Measurements from ENCODE around the gene CBLB. TPM values are rescaled to one million over a fixed set of nuclear protein-coding genes. Genes with fewer than 3 reads are reported as not detected.

CBLB gene
- total and polyA plus RNA-seq, 4 experiments from 2014 or later, result 17.0 to 106 (median 66.6) TPM

DNA sequence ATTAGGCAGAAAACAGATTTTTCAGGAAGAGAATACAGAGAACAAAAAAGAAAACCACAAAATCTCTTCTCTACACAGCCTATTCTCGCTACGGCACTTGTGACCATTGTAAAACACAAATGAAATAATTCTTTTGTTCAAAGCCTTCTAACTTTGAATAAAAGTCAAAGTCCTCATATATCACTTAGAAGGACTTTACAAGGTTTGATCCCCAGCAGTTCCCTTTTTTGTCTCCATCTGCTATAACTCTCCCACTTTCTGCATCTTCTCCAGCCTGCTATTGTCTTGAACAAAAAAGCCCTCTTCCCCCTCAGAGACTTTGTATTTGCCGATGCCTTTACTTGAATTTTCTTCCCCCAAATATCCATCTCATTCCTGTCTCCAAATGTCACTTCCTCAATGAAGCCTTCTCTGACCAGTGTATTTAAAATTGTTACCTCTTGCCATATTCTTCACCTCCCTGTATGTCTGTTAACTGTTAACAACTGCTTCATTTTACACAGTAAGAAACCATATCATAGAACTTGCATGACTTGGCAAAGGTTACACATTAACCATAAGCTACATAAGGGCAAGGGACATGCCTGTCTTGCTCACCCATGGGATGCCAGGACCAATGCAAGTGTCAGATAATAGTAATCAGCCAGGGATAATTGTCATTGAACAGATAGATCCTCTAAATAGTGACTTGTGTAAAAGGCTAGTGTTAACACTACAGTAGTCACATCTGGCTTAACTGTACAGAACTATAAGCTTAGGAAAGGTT lies 122.4 kb downstream of the CBLB start:
- Histone ChIP-seq H3K27me3 (ENCODE audit: insufficient read depth, low read length) (no peaks in the 10 kb centered on the region), H3K9me3 (ENCODE audit: control insufficient read depth in 1 of 2, low read length in 2 of 2) (no peaks in the 10 kb centered on the region), H3K27ac (ENCODE audit: low read depth, low read length) (no peak overlapping the region), H3K36me3 (ENCODE audit: insufficient read depth, low read length) (peaks cover 7% of the 10 kb centered on the region), H3K4me3 (ENCODE audit: low read length in 2 of 2) (no peak overlapping the region), H3K4me1 (ENCODE audit: insufficient read depth, low read length) (peaks cover 64% of the 10 kb centered on the region)
- Mint-ChIP-seq H3K36me3 (peaks cover 22 to 30% of the 10 kb centered on the region in 2 donors), H3K27me3 (no peaks in the 10 kb centered on the region), H3K9me3 (peaks cover 0 to 5% (median 0%) of the 10 kb centered on the region in 8 donors), H3K27ac (peak overlapping the region; percentile 40 to 91 (median 76)), H3K4me3 (peak overlapping the region; percentile 48 to 83 (median 66)), H3K4me1 (peaks cover 46 to 72% (median 54%) of the 10 kb centered on the region in 4 donors)
- CTCF ChIA-PET (ENCODE audit: partially characterized antibody), result no interaction called here
- intact Hi-C loops (cut with micrococcal nuclease), result loop anchor here (2.0 kb wide), 1 partner anchor 16 kb away; no protein-coding TSS in a partner anchor
- POLR2A ChIA-PET (ENCODE audit: partially characterized antibody), result interaction anchor here (0.5 to 1.2 kb wide), 4 partner anchors 15 to 122 kb away, joined by 3 to 4 read pairs (median 3); no protein-coding TSS in a partner anchor
- no peak for DNase-seq

DNA sequence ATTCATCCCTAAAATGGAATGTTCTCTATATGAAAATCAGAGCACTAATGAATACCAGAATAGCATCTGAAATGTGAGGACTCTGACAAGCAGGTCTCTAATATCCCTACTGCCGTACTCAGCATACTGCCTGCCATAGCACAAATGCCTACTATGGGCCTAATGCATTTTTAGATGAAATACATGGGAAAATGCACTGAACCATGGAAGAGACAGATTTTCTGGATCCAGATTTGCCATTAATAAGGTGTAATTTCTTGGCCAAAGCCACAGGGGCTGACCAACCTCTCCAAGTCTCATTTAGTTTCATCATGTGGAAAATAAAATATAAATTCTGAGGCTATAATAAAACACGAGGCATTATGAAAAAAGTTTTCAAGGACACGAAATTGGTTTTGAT lies 123.8 kb downstream of the CBLB start:
- peaks cover 39 to 63% (median 46%) of the 10 kb centered on the region in 4 donors for H3K4me1 Mint-ChIP-seq
- peaks cover 56% of the 10 kb centered on the region for H3K4me1 ChIP-seq (ENCODE audit: insufficient read depth, low read length)
- intact Hi-C loops (cut with micrococcal nuclease), result no loop called here
- no peaks in the 10 kb centered on the region for H3K27me3 ChIP-seq (ENCODE audit: insufficient read depth, low read length)
- H3K4me3 ChIP-seq (ENCODE audit: low read length in 2 of 2), result no peak overlapping the region
- peaks cover 27 to 34% of the 10 kb centered on the region in 2 donors for H3K36me3 Mint-ChIP-seq
- ChIA-PET CTCF (ENCODE audit: partially characterized antibody) (no interaction called here), POLR2A (ENCODE audit: partially characterized antibody) (interaction anchor here (1.3 kb wide), 1 partner anchor 22 kb away, joined by 5 read pairs; no protein-coding TSS in a partner anchor)
- H3K27ac ChIP-seq (ENCODE audit: low read depth, low read length), result no peak overlapping the region
- H3K9me3 Mint-ChIP-seq, result peaks cover 0 to 5% (median 0%) of the 10 kb centered on the region in 8 donors
- H3K36me3 ChIP-seq (ENCODE audit: insufficient read depth, low read length), result peaks cover 7% of the 10 kb centered on the region
- peak overlapping the region in 4 of 8 donors; percentile 11 to 83 (median 50) for H3K4me3 Mint-ChIP-seq
- H3K9me3 ChIP-seq (ENCODE audit: control insufficient read depth in 1 of 2, low read length in 2 of 2), result no peaks in the 10 kb centered on the region
- peak overlapping the region in 4 of 7 donors; percentile 22 to 82 (median 72) for H3K27ac Mint-ChIP-seq
- no peak for DNase-seq
- H3K27me3 Mint-ChIP-seq, result no peaks in the 10 kb centered on the region

- ChIA-PET POLR2A (ENCODE audit: partially characterized antibody) (interaction anchor here (1.3 kb wide), 1 partner anchor 23 kb away, joined by 5 read pairs; no protein-coding TSS in a partner anchor), CTCF (ENCODE audit: partially characterized antibody) (interaction anchor here (0.7 kb wide), 1 partner anchor 64 kb away, joined by 3 read pairs; no protein-coding TSS in a partner anchor)
- Histone ChIP-seq H3K27ac (ENCODE audit: low read depth, low read length) (no peak overlapping the region), H3K9me3 (ENCODE audit: control insufficient read depth in 1 of 2, low read length in 2 of 2) (no peaks in the 10 kb centered on the region), H3K36me3 (ENCODE audit: insufficient read depth, low read length) (peaks cover 9% of the 10 kb centered on the region), H3K4me3 (ENCODE audit: low read length in 2 of 2) (no peak overlapping the region), H3K27me3 (ENCODE audit: insufficient read depth, low read length) (no peaks in the 10 kb centered on the region), H3K4me1 (ENCODE audit: insufficient read depth, low read length) (peaks cover 47% of the 10 kb centered on the region)
- H3K4me3 Mint-ChIP-seq, result peak overlapping the region in 3 of 8 donors; percentile 3 to 62 (median 20)
- H3K4me1 Mint-ChIP-seq, result peaks cover 41 to 59% (median 48%) of the 10 kb centered on the region in 4 donors
- H3K36me3 Mint-ChIP-seq, result peaks cover 34 to 39% of the 10 kb centered on the region in 2 donors
- intact Hi-C loops (cut with micrococcal nuclease), result no loop called here
- peaks cover 0 to 5% (median 0%) of the 10 kb centered on the region in 8 donors for H3K9me3 Mint-ChIP-seq
- H3K27ac Mint-ChIP-seq, result peak overlapping the region in 4 of 7 donors; percentile 15 to 73 (median 63)
- no peaks in the 10 kb centered on the region for H3K27me3 Mint-ChIP-seq
- no peak for DNase-seq
Measured at GRCh38 chr3:105744202-105744601, 124.6 kb downstream of the CBLB start.

GRCh38 chr3:105733356-105733755 lies 135.5 kb downstream of the CBLB start:
- ChIA-PET CTCF (ENCODE audit: partially characterized antibody) (no interaction called here), POLR2A (ENCODE audit: partially characterized antibody) (no interaction called here)
- Histone ChIP-seq H3K27ac (ENCODE audit: low read depth, low read length) (no peak overlapping the region), H3K4me3 (ENCODE audit: low read length in 2 of 2) (no peak overlapping the region), H3K9me3 (ENCODE audit: control insufficient read depth in 1 of 2, low read length in 2 of 2) (no peaks in the 10 kb centered on the region), H3K4me1 (ENCODE audit: insufficient read depth, low read length) (no peaks in the 10 kb centered on the region), H3K36me3 (ENCODE audit: insufficient read depth, low read length) (no peaks in the 10 kb centered on the region), H3K27me3 (ENCODE audit: insufficient read depth, low read length) (no peaks in the 10 kb centered on the region)
- Mint-ChIP-seq H3K4me3 (no peak overlapping the region), H3K4me1 (peaks cover 4 to 9% (median 5%) of the 10 kb centered on the region in 4 donors), H3K27me3 (no peaks in the 10 kb centered on the region), H3K27ac (no peak overlapping the region), H3K9me3 (peaks cover 0 to 1% (median 0%) of the 10 kb centered on the region in 8 donors), H3K36me3 (peaks cover 36 to 57% of the 10 kb centered on the region in 2 donors)
- no peak for DNase-seq
- intact Hi-C loops (cut with micrococcal nuclease), result no loop called here

DNA sequence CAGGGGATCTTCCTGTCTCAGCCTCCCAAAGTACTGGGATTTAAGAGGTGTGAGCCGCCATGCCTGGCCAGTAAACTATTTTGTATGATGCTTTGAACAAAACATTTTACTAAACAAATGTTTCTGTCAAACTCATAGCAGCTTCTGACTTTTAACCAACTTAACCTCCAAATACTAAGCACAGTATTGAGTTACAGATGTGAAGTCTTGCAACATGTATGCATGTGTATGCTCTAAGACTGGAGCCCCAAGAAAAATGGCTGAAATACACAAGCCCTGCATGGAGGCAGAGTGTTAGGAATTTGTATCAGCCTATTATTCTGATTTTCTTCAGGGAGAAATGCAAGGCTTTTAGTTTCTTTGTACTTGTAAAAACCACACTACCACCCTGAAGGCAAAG lies 137.1 kb downstream of the CBLB start:
- ChIA-PET POLR2A (ENCODE audit: partially characterized antibody) (interaction anchor here (0.6 kb wide), 1 partner anchor 15 kb away, joined by 3 read pairs; no protein-coding TSS in a partner anchor), CTCF (ENCODE audit: partially characterized antibody) (no interaction called here)
- peaks cover 0 to 16% (median 13%) of the 10 kb centered on the region in 8 donors for H3K9me3 Mint-ChIP-seq
- Histone ChIP-seq H3K27me3 (ENCODE audit: insufficient read depth, low read length) (no peaks in the 10 kb centered on the region), H3K4me3 (ENCODE audit: low read length in 2 of 2) (no peak overlapping the region), H3K36me3 (ENCODE audit: insufficient read depth, low read length) (no peaks in the 10 kb centered on the region), H3K27ac (ENCODE audit: low read depth, low read length) (no peak overlapping the region), H3K9me3 (ENCODE audit: control insufficient read depth in 1 of 2, low read length in 2 of 2) (no peaks in the 10 kb centered on the region), H3K4me1 (ENCODE audit: insufficient read depth, low read length) (no peaks in the 10 kb centered on the region)
- no peaks in the 10 kb centered on the region for H3K27me3 Mint-ChIP-seq
- H3K4me1 Mint-ChIP-seq, result peaks cover 7 to 13% (median 10%) of the 10 kb centered on the region in 4 donors
- H3K4me3 Mint-ChIP-seq, result no peak overlapping the region
- peaks cover 49 to 71% of the 10 kb centered on the region in 2 donors for H3K36me3 Mint-ChIP-seq
- DNase-seq, result no peak
- no peak overlapping the region for H3K27ac Mint-ChIP-seq
- intact Hi-C loops (cut with micrococcal nuclease), result loop anchor here (2.0 kb wide), 1 partner anchor 15 kb away; no protein-coding TSS in a partner anchor

- Histone ChIP-seq H3K4me1 (ENCODE audit: insufficient read depth, low read length) (no peaks in the 10 kb centered on the region), H3K36me3 (ENCODE audit: insufficient read depth, low read length) (no peaks in the 10 kb centered on the region), H3K4me3 (ENCODE audit: low read length in 2 of 2) (no peak overlapping the region), H3K27ac (ENCODE audit: low read depth, low read length) (no peak overlapping the region), H3K27me3 (ENCODE audit: insufficient read depth, low read length) (no peaks in the 10 kb centered on the region), H3K9me3 (ENCODE audit: control insufficient read depth in 1 of 2, low read length in 2 of 2) (no peaks in the 10 kb centered on the region)
- Mint-ChIP-seq H3K27me3 (no peaks in the 10 kb centered on the region), H3K36me3 (peaks cover 46 to 71% of the 10 kb centered on the region in 2 donors), H3K4me3 (no peak overlapping the region), H3K4me1 (peaks cover 7 to 15% (median 11%) of the 10 kb centered on the region in 4 donors), H3K27ac (no peak overlapping the region), H3K9me3 (peaks cover 0 to 16% (median 13%) of the 10 kb centered on the region in 8 donors)
- intact Hi-C loops (cut with micrococcal nuclease), result loop anchor here (2.0 kb wide), 1 partner anchor 16 kb away; no protein-coding TSS in a partner anchor
- CTCF ChIA-PET (ENCODE audit: partially characterized antibody), result no interaction called here
- POLR2A ChIA-PET (ENCODE audit: partially characterized antibody), result interaction anchor here (0.6 to 1.6 kb wide), 2 partner anchors 16 to 38 kb away, joined by 3 read pairs; no protein-coding TSS in a partner anchor
- no peak for DNase-seq
Measured at GRCh38 chr3:105730801-105731354, 137.9 kb downstream of the CBLB start.

- H3K4me3 ChIP-seq (ENCODE audit: low read length in 2 of 2), result no peak overlapping the region
- POLR2A ChIA-PET (ENCODE audit: partially characterized antibody), result interaction anchor here (1.6 kb wide), 1 partner anchor 37 kb away, joined by 3 read pairs; no protein-coding TSS in a partner anchor
- H3K4me1 Mint-ChIP-seq, result peaks cover 7 to 15% (median 11%) of the 10 kb centered on the region in 4 donors
Measured at GRCh38 chr3:105729667-105730066, 139.1 kb downstream of the CBLB start.

More at GRCh38 chr3:105729667-105730066, 139.1 kb downstream of the CBLB start:
- DNase-seq, result no peak
- H3K27me3 ChIP-seq (ENCODE audit: insufficient read depth, low read length), result no peaks in the 10 kb centered on the region
- H3K36me3 ChIP-seq (ENCODE audit: insufficient read depth, low read length), result no peaks in the 10 kb centered on the region
- Mint-ChIP-seq H3K4me3 (no peak overlapping the region), H3K27ac (no peak overlapping the region), H3K9me3 (peaks cover 0 to 16% (median 13%) of the 10 kb centered on the region in 8 donors), H3K36me3 (peaks cover 42 to 63% of the 10 kb centered on the region in 2 donors), H3K27me3 (no peaks in the 10 kb centered on the region)
- H3K9me3 ChIP-seq (ENCODE audit: control insufficient read depth in 1 of 2, low read length in 2 of 2), result no peaks in the 10 kb centered on the region
- no peak overlapping the region for H3K27ac ChIP-seq (ENCODE audit: low read depth, low read length)
- intact Hi-C loops (cut with micrococcal nuclease), result loop anchor here (2.0 kb wide), 1 partner anchor 17 kb away; no protein-coding TSS in a partner anchor
- no peaks in the 10 kb centered on the region for H3K4me1 ChIP-seq (ENCODE audit: insufficient read depth, low read length)
- CTCF ChIA-PET (ENCODE audit: partially characterized antibody), result no interaction called here
